ENCODE data around the gene GSN. TPM values are rescaled to one million over a fixed set of nuclear protein-coding genes. Genes with fewer than 3 reads are reported as not detected.

GSN gene
- total and polyA plus RNA-seq, 2 of the 8 experiments (the other 6 are each of a cell fraction or from before 2014, with no cell fraction given): 52.3 to 94.5 TPM

- no peak overlapping the region for H4K8ac ChIP-seq (ENCODE audit: extremely low read depth, insufficient read depth, low read length)
- no peaks in the 10 kb centered on the region for H3K79me2 ChIP-seq (ENCODE audit: control insufficient read depth in 1 of 2, insufficient read depth in 2 of 2, low read length in 2 of 2)
- DNase-seq (ENCODE audit: low read depth in 1 of 2, low spot score in 2 of 2) (no peak), FAIRE-seq (no peak)
- H3K36me3 ChIP-seq (ENCODE audit: control insufficient read depth in 2 of 4, insufficient read depth in 4 of 4, low read length in 3 of 4): no peaks in the 10 kb centered on the region
- no peak overlapping the region for H3K18ac ChIP-seq (ENCODE audit: extremely low read depth, low read length)
- no peak overlapping the region for H3K4me3 ChIP-seq (ENCODE audit: extremely low read depth in 1 of 4, insufficient read depth in 2 of 4, low read depth in 3 of 4, low read length in 4 of 4)
- no peak overlapping the region for H2AK5ac ChIP-seq (ENCODE audit: low read depth, low read length)
- H3K23ac ChIP-seq (ENCODE audit: insufficient read length): no peak overlapping the region
- no peaks in the 10 kb centered on the region for H3K9me3 ChIP-seq (ENCODE audit: insufficient read depth in 2 of 2, low read depth in 1 of 2, low read length in 1 of 2)
- TF ChIP-seq TCF12 (IDR thresholded peaks at IDR 0.05; ENCODE audit: low read depth, low read length) (no peak), RXRA (IDR thresholded peaks at IDR 0.05; ENCODE audit: insufficient read depth, low read depth, low read length) (no peak), JUN (IDR thresholded peaks at IDR 0.05; ENCODE audit: low read depth, low read length) (no peak), USF2 (IDR thresholded peaks at IDR 0.05; ENCODE audit: low read length) (no peak), CREB1 (IDR thresholded peaks at IDR 0.05) (no peak), POU5F1 (IDR thresholded peaks at IDR 0.05; ENCODE audit: low read depth, low read length) (no peak), KDM5A (IDR thresholded peaks at IDR 0.05; ENCODE audit: low read length) (no peak), RBBP5 (IDR thresholded peaks at IDR 0.05; ENCODE audit: borderline replicate concordance, low read depth, low read length) (no peak)
- no peak overlapping the region for H4K91ac ChIP-seq (replicated peaks; ENCODE audit: insufficient read length, low read length)
- peaks cover 7 to 10% of the 10 kb centered on the region in 2 experiments for H4K20me1 ChIP-seq (replicated peaks in 1 of 2; ENCODE audit: control insufficient read depth in 1 of 2, insufficient read depth in 2 of 2, low read length in 2 of 2)
- no peak overlapping the region for H2BK15ac ChIP-seq (ENCODE audit: low read length)
- no peak overlapping the region for H2BK5ac ChIP-seq (ENCODE audit: low read depth, low read length)
- H2AFZ ChIP-seq (ENCODE audit: low read length): no peak overlapping the region
- POLR2A ChIA-PET (ENCODE audit: partially characterized antibody): interaction anchor here (1.4 kb wide), 1 partner anchor 10 kb away, joined by 4 read pairs; no protein-coding TSS in a partner anchor
- no peak overlapping the region for H3K27ac ChIP-seq (ENCODE audit: low read depth, low read length)
- H3K4me2 ChIP-seq (ENCODE audit: insufficient read depth in 1 of 2, low read depth in 2 of 2, low read length in 2 of 2): no peak overlapping the region
- H2BK120ac ChIP-seq (replicated peaks; ENCODE audit: low read depth, low read length): no peak overlapping the region
- no peak overlapping the region for H3K4ac ChIP-seq (replicated peaks; ENCODE audit: insufficient read length, low read depth, low read length)
- WGBS, 2 experiments (ENCODE audit: extremely low coverage in 1 of 2, insufficient coverage in 1 of 2, insufficient read length in 1 of 2, insufficient replicate concordance in 2 of 2, low coverage in 1 of 2, low lambda C conversion rate in 2 of 2, missing lambda C conversion rate in 1 of 2): 93% methylated on average over 5 of the region's 5 CpGs; no CpG with 5 or more reads in 1 of the 2 experiments
- no peak overlapping the region for H2BK20ac ChIP-seq (ENCODE audit: low read length)
- CTCF ChIA-PET (ENCODE audit: partially characterized antibody): interaction anchor here (0.7 to 3.2 kb wide), 7 partner anchors 9 to 73 kb away, joined by 3 to 15 read pairs (median 3); partner anchors contain the start of gene GSN
- H3K9ac ChIP-seq (replicated peaks in 1 of 4; ENCODE audit: extremely low read depth in 1 of 4, low read depth in 3 of 4, low read length in 3 of 4): no peak overlapping the region
- H3K56ac ChIP-seq (replicated peaks; ENCODE audit: insufficient read length, low read depth, low read length): no peak overlapping the region
- no peak overlapping the region for H4K5ac ChIP-seq (ENCODE audit: insufficient read length, low read depth, low read length)
- H3K23me2 ChIP-seq (ENCODE audit: low read depth, low read length): peaks cover 9% of the 10 kb centered on the region; the same call in 1 of the 2 replicates
- H3K4me1 ChIP-seq (replicated peaks in 1 of 4; ENCODE audit: control insufficient read depth in 3 of 4, insufficient read depth in 4 of 4, low read length in 3 of 4): peaks cover 8 to 23% (median 14%) of the 10 kb centered on the region in 4 experiments
- H3K14ac ChIP-seq (ENCODE audit: insufficient read length): no peak overlapping the region
- H2BK12ac ChIP-seq (ENCODE audit: low read depth, low read length): no peak overlapping the region
- H3K27me3 ChIP-seq (replicated peaks in 1 of 4; ENCODE audit: control insufficient read depth in 3 of 4, extremely low read depth in 1 of 4, insufficient read depth in 3 of 4, low read length in 3 of 4): peaks cover 4 to 11% (median 9%) of the 10 kb centered on the region in 4 experiments
- H3K79me1 ChIP-seq (ENCODE audit: low read depth, low read length): no peaks in the 10 kb centered on the region
These were observed 27.8 kb downstream of the GSN start for GRCh38 chr9:121295662-121296191.

Data from H1 (cell line).